ENCODE measurements around the gene OR2D3. TPM values are rescaled to one million over a fixed set of nuclear protein-coding genes. Genes with fewer than 3 reads are reported as not detected.
"Not testable (repeated sequence)": the region's sequence is repeated elsewhere in the genome, so short reads cannot be mapped to it uniquely, and the experiment has no call there.

OR2D3 gene
- total and polyA plus RNA-seq, 3 experiments from 2014 or later, result not detected

GRCh38 chr11:6931146-6931713 is 10.4 kb downstream of the OR2D3 start:
- no peaks in the 10 kb centered on the region for H3K36me3 Mint-ChIP-seq
- Histone ChIP-seq H3K27ac (ENCODE audit: low read depth, low read length) (no peak overlapping the region), H3K27me3 (ENCODE audit: insufficient read depth, low read length, poor library complexity, severe bottlenecking) (peaks cover 4% of the 10 kb centered on the region), H3K4me1 (ENCODE audit: insufficient read depth, low read length) (no peaks in the 10 kb centered on the region), H3K36me3 (ENCODE audit: insufficient read depth, low read length) (no peaks in the 10 kb centered on the region), H3K4me3 (ENCODE audit: low read length) (no peak overlapping the region), H3K9me3 (ENCODE audit: low read length) (no peaks in the 10 kb centered on the region)
- POLR2A ChIA-PET, result no interaction called here
- H3K27me3 Mint-ChIP-seq, result peaks cover 21 to 41% of the 10 kb centered on the region in 2 donors
- no peaks in the 10 kb centered on the region for H3K9me3 Mint-ChIP-seq
- CTCF ChIA-PET, result no interaction called here
- H3K4me1 Mint-ChIP-seq, result peaks cover 5 to 16% (median 10%) of the 10 kb centered on the region in 3 donors
- no peak overlapping the region for H3K27ac Mint-ChIP-seq
- no peak overlapping the region for H3K4me3 Mint-ChIP-seq
- no peak for DNase-seq

GRCh38 chr11:6932145-6932544 is 11.3 kb downstream of the OR2D3 start:
- CTCF ChIA-PET, result no interaction called here

GRCh38 chr11:6941970-6942369 is 21.2 kb downstream of the OR2D3 start:
- Mint-ChIP-seq H3K9me3 (no peaks in the 10 kb centered on the region), H3K4me1 (no peaks in the 10 kb centered on the region), H3K4me3 (no peak overlapping the region), H3K36me3 (no peaks in the 10 kb centered on the region), H3K27ac (no peak overlapping the region), H3K27me3 (no peaks in the 10 kb centered on the region)
- H3K27me3 ChIP-seq (ENCODE audit: insufficient read depth, low read length, poor library complexity, severe bottlenecking), result no peaks in the 10 kb centered on the region
- CTCF ChIA-PET, result no interaction called here
- no peak overlapping the region for H3K4me3 ChIP-seq (ENCODE audit: low read length)
- no peaks in the 10 kb centered on the region for H3K4me1 ChIP-seq (ENCODE audit: insufficient read depth, low read length)
- POLR2A ChIA-PET, result no interaction called here
- no peak overlapping the region for H3K27ac ChIP-seq (ENCODE audit: low read depth, low read length)
- H3K36me3 ChIP-seq (ENCODE audit: insufficient read depth, low read length), result no peaks in the 10 kb centered on the region
- no peaks in the 10 kb centered on the region for H3K9me3 ChIP-seq (ENCODE audit: low read length)
- no peak for DNase-seq

More at GRCh38 chr11:6932145-6932544, 11.3 kb downstream of the OR2D3 start:
- POLR2A ChIA-PET, result no interaction called here
- no peak overlapping the region for H3K4me3 ChIP-seq (ENCODE audit: low read length)
- Mint-ChIP-seq H3K27ac (no peak overlapping the region), H3K9me3 (no peaks in the 10 kb centered on the region), H3K27me3 (peaks cover 16 to 38% of the 10 kb centered on the region in 2 donors), H3K4me3 (no peak overlapping the region), H3K36me3 (no peaks in the 10 kb centered on the region), H3K4me1 (peaks cover 2 to 7% (median 6%) of the 10 kb centered on the region in 3 donors)
- H3K36me3 ChIP-seq (ENCODE audit: insufficient read depth, low read length), result no peaks in the 10 kb centered on the region
- H3K4me1 ChIP-seq (ENCODE audit: insufficient read depth, low read length), result no peaks in the 10 kb centered on the region
- no peaks in the 10 kb centered on the region for H3K9me3 ChIP-seq (ENCODE audit: low read length)
- no peak for DNase-seq
- no peak overlapping the region for H3K27ac ChIP-seq (ENCODE audit: low read depth, low read length)
- peaks cover 4% of the 10 kb centered on the region for H3K27me3 ChIP-seq (ENCODE audit: insufficient read depth, low read length, poor library complexity, severe bottlenecking)

DNA sequence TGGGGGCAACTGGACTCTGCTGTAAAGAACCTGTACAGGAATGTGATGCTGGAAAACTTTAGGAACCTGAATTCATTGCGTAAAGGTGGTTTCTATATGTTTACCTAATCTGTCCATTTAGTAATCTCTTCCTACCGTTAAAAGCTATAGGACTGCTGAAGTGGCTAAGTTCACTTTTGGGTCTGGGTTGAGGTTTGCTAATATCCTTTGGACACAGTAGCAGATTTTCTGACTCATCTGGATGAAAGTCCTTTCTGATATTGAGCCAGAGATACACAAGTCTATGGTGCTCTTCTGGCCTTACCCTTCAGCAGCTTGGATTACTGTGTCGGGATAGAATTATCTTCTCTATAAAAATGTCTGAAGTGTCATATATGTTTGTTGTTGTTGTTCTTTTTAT is 22.3 kb downstream of the OR2D3 start:
- Mint-ChIP-seq H3K4me1 (no peaks in the 10 kb centered on the region), H3K27me3 (no peaks in the 10 kb centered on the region), H3K9me3 (no peaks in the 10 kb centered on the region), H3K36me3 (no peaks in the 10 kb centered on the region), H3K4me3 (no peak overlapping the region), H3K27ac (no peak overlapping the region)
- no peak for DNase-seq
- Histone ChIP-seq H3K4me1 (ENCODE audit: insufficient read depth, low read length) (no peaks in the 10 kb centered on the region), H3K27ac (ENCODE audit: low read depth, low read length) (no peak overlapping the region), H3K9me3 (ENCODE audit: low read length) (no peaks in the 10 kb centered on the region), H3K4me3 (ENCODE audit: low read length) (no peak overlapping the region), H3K36me3 (ENCODE audit: insufficient read depth, low read length) (no peaks in the 10 kb centered on the region), H3K27me3 (ENCODE audit: insufficient read depth, low read length, poor library complexity, severe bottlenecking) (no peaks in the 10 kb centered on the region)
- POLR2A ChIA-PET, result no interaction called here
- CTCF ChIA-PET, result no interaction called here

DNA sequence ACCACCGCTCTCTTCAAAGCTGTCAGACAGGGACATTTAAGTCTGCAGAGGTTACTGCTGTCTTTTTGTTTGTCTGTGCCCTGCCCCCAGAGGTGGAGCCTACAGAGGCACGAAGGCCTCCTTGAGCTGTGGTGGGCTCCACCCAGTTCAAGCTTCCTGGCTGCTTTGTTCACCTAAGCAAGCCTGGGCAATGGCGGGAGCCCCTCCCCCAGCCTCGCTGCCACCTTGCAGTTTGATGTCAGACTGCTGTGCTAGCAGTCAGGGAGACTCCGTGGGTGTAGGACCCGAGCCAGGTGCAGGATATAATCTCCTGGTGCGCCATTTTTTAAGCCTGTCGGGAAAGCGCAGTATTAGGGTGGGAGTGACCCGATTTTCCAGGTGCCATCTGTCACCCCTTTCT is 33.4 kb downstream of the OR2D3 start:
- H3K36me3 Mint-ChIP-seq; H3K27ac ChIP-seq (ENCODE audit: low read depth, low read length); DNase-seq; H3K4me1 Mint-ChIP-seq; H3K9me3 Mint-ChIP-seq; H3K36me3 ChIP-seq (ENCODE audit: insufficient read depth, low read length); H3K27me3 ChIP-seq (ENCODE audit: insufficient read depth, low read length, poor library complexity, severe bottlenecking); H3K4me3 ChIP-seq (ENCODE audit: low read length); H3K9me3 ChIP-seq (ENCODE audit: low read length); H3K27ac Mint-ChIP-seq; H3K27me3 Mint-ChIP-seq; POLR2A ChIA-PET; H3K4me1 ChIP-seq (ENCODE audit: insufficient read depth, low read length); H3K4me3 Mint-ChIP-seq; CTCF ChIA-PET: not testable (repeated sequence)

GRCh38 chr11:6962141-6962540 is 41.3 kb downstream of the OR2D3 start:
- Mint-ChIP-seq H3K36me3 (no peaks in the 10 kb centered on the region), H3K27ac (no peak overlapping the region), H3K27me3 (peaks cover 0 to 8% of the 10 kb centered on the region in 2 donors), H3K4me3 (no peak overlapping the region), H3K9me3 (peaks cover 0 to 7% (median 0%) of the 10 kb centered on the region in 5 donors), H3K4me1 (no peaks in the 10 kb centered on the region)
- no peaks in the 10 kb centered on the region for H3K4me1 ChIP-seq (ENCODE audit: insufficient read depth, low read length)
- no peaks in the 10 kb centered on the region for H3K36me3 ChIP-seq (ENCODE audit: insufficient read depth, low read length)
- H3K27ac ChIP-seq (ENCODE audit: low read depth, low read length), result no peak overlapping the region
- ChIA-PET CTCF (no interaction called here), POLR2A (no interaction called here)
- no peak overlapping the region for H3K4me3 ChIP-seq (ENCODE audit: low read length)
- H3K27me3 ChIP-seq (ENCODE audit: insufficient read depth, low read length, poor library complexity, severe bottlenecking), result no peaks in the 10 kb centered on the region
- no peak for DNase-seq
- H3K9me3 ChIP-seq (ENCODE audit: low read length), result no peaks in the 10 kb centered on the region

DNA sequence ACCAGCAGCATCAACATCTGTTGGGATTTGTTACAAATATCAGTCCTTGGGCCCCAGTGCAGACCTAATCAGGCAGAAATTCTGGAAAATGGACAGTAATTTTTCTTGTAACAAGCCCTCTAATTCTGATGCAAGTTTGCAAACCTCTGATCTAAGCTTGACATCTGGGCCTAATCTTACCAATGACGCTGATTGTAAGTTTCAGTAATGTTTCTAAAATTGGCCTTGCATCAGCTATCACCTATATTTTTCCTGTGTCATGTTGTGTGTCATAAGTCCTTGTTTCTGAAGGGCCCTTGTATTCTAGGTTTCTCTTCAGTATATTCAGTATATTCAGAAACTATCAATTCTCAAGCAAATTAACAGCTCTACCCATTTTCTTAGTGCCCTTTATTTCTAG is 41.9 kb downstream of the OR2D3 start:
- H3K27ac Mint-ChIP-seq, result no peak overlapping the region
- Histone ChIP-seq H3K36me3 (ENCODE audit: insufficient read depth, low read length) (no peaks in the 10 kb centered on the region), H3K27me3 (ENCODE audit: insufficient read depth, low read length, poor library complexity, severe bottlenecking) (no peaks in the 10 kb centered on the region), H3K4me3 (ENCODE audit: low read length) (no peak overlapping the region), H3K9me3 (ENCODE audit: low read length) (no peaks in the 10 kb centered on the region), H3K27ac (ENCODE audit: low read depth, low read length) (no peak overlapping the region), H3K4me1 (ENCODE audit: insufficient read depth, low read length) (no peaks in the 10 kb centered on the region)
- DNase-seq, result no peak
- ChIA-PET CTCF (no interaction called here), POLR2A (no interaction called here)
- H3K36me3 Mint-ChIP-seq, result no peaks in the 10 kb centered on the region
- H3K4me3 Mint-ChIP-seq, result no peak overlapping the region
- H3K27me3 Mint-ChIP-seq, result peaks cover 0 to 4% of the 10 kb centered on the region in 2 donors
- no peaks in the 10 kb centered on the region for H3K4me1 Mint-ChIP-seq
- peaks cover 0 to 5% (median 1%) of the 10 kb centered on the region in 5 donors for H3K9me3 Mint-ChIP-seq

DNA sequence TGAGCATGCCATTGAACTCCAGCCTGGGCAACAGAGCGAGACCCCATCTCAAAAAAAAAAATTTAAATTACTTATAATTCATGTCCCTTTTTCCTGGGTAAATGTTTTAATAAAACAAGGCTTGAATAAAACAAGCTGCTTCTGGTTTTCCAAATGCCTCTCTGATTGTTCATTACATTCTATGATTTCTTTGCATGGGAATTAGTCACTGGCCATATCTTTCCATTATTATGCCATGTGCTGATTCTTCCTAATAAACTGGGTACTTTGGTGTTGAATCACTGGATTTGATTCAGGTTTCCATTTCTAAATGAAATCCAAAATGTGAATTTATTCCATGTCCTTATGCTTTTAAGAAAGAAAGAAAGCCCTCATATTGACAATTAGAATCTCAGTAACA is 48.0 kb downstream of the OR2D3 start:
- Histone ChIP-seq H3K4me1 (ENCODE audit: insufficient read depth, low read length) (no peaks in the 10 kb centered on the region), H3K9me3 (ENCODE audit: low read length) (no peaks in the 10 kb centered on the region), H3K4me3 (ENCODE audit: low read length) (no peak overlapping the region), H3K27ac (ENCODE audit: low read depth, low read length) (no peak overlapping the region), H3K36me3 (ENCODE audit: insufficient read depth, low read length) (no peaks in the 10 kb centered on the region), H3K27me3 (ENCODE audit: insufficient read depth, low read length, poor library complexity, severe bottlenecking) (no peaks in the 10 kb centered on the region)
- ChIA-PET CTCF (no interaction called here), POLR2A (no interaction called here)
- H3K36me3 Mint-ChIP-seq, result no peaks in the 10 kb centered on the region
- H3K9me3 Mint-ChIP-seq, result peaks cover 5 to 13% (median 10%) of the 10 kb centered on the region in 5 donors
- no peak overlapping the region for H3K27ac Mint-ChIP-seq
- no peaks in the 10 kb centered on the region for H3K4me1 Mint-ChIP-seq
- DNase-seq, result no peak
- no peak overlapping the region for H3K4me3 Mint-ChIP-seq
- H3K27me3 Mint-ChIP-seq, result peaks cover 0 to 3% of the 10 kb centered on the region in 2 donors

- H3K36me3 Mint-ChIP-seq; H3K27me3 Mint-ChIP-seq; H3K27ac Mint-ChIP-seq; H3K4me3 ChIP-seq (ENCODE audit: low read length); H3K36me3 ChIP-seq (ENCODE audit: insufficient read depth, low read length); H3K27me3 ChIP-seq (ENCODE audit: insufficient read depth, low read length, poor library complexity, severe bottlenecking); H3K4me3 Mint-ChIP-seq; H3K4me1 ChIP-seq (ENCODE audit: insufficient read depth, low read length); H3K4me1 Mint-ChIP-seq; H3K9me3 ChIP-seq (ENCODE audit: low read length); POLR2A ChIA-PET; CTCF ChIA-PET; H3K27ac ChIP-seq (ENCODE audit: low read depth, low read length); DNase-seq: not testable (repeated sequence)
- H3K9me3 Mint-ChIP-seq, result peaks cover 5 to 13% (median 11%) of the 10 kb centered on the region in 5 donors
Observed at GRCh38 chr11:6969854-6970253, 49.1 kb downstream of the OR2D3 start.
